Heart right ventricle (tissue), 16 donors: ENCODE data around the gene BTBD19. TPM values are rescaled to one million over a fixed set of nuclear protein-coding genes. Genes with fewer than 3 reads are reported as not detected.

Experiments used
- ATAC-seq, 8 donors: fragments of 200-7000 bp; cut with Tn5 transposase; one replicate each; pipeline ENCODE4 v1.9.1; 2020; ENCODE audit warnings: mild to moderate bottlenecking in 8 of 8, moderate library complexity in 8 of 8, moderate number of reproducible peaks in 1 of 8
- DNase-seq, 2 donors: peaks; one replicate each; pipeline ENCODE4 v3.0.0-alpha.2; 2020
- H3K27ac ChIP-seq, 10 donors: fragments of 200-600 bp; sonication (generic) in 2 of 10; one replicate each; pipeline versions ENCODE4 v1.5.0 to v1.8.0; 2020 to 2022; ENCODE audit warnings: mild to moderate bottlenecking in 3 of 10
- H3K27me3 ChIP-seq, 7 donors: fragments of 200-600 bp; one replicate each; pipeline ENCODE4 v1.8.0; 2021 to 2022; ENCODE audit warnings: mild to moderate bottlenecking in 2 of 7
- H3K36me3 ChIP-seq, 9 donors: fragments of 200-600 bp; sonication (generic) in 1 of 9; one replicate each; pipeline versions ENCODE4 v1.5.0 to v1.8.0; 2020 to 2022; ENCODE audit warnings: mild to moderate bottlenecking in 2 of 9
- H3K4me1 ChIP-seq, 9 donors: fragments of 200-600 bp; sonication (generic) in 1 of 9; one replicate each; pipeline versions ENCODE4 v1.5.0 to v1.8.0; 2020 to 2022; ENCODE audit warnings: mild to moderate bottlenecking in 4 of 9
- H3K4me3 ChIP-seq, 10 donors: fragments of 200-600 bp; sonication (generic) in 2 of 10; one replicate each; pipeline versions ENCODE4 v1.5.0 to v1.8.0; 2020 to 2022; ENCODE audit warnings: mild to moderate bottlenecking in 7 of 10, moderate library complexity in 2 of 10
- H3K9me3 ChIP-seq, 11 donors: fragments of 200-600 bp in 10 of 11; sonication (generic) in 2 of 11; one replicate each; pipeline versions ENCODE4 v1.5.0 to v1.8.0; 2013 to 2022; ENCODE audit warnings: mild to moderate bottlenecking in 2 of 11, control low read depth in 1 of 11, moderate library complexity in 1 of 11
- WGBS, 2 donors: extraction: QIAGEN DNeasy Blood & Tissue Kit; methylation state at CpG; one replicate each; pipeline ENCODE4 v1.1.7; 2013; ENCODE audit warnings: inconsistent platforms in 1 of 2; 5-methylcytosine and 5-hydroxymethylcytosine counted together
- intact Hi-C, 10 donors: fragments of 100-400 bp; cut with DNase I; formaldehyde crosslinking; loops; one replicate each; pipeline versions ENCODE4 v1.11.1 to v1.14.2; 2022
- polyA plus RNA-seq, 2 donors: library from polyadenylated mRNA; stranded (reverse); fragments of 200-250 nt; gene quantifications; one replicate each; pipeline ENCODE4 v1.2.3, GENCODE V29; 2013
- total RNA-seq, 10 donors: library from RNA; stranded (reverse); fragmentation: NEBNext Ultra II Directional in 3 of 10; extraction: Animal tissue kit (Norgen Biotek cat#: 25700) in 3 of 10; gene quantifications; one replicate each; pipeline versions ENCODE4 v1.2.1 to v1.2.4, GENCODE V29; 2021 to 2023
- TF ChIP-seq, protein P1 (sequence below), 9 donors: fragments of 200-600 bp; sonication (generic) in 2 of 9; IDR thresholded peaks; one replicate each; pipeline versions ENCODE4 v1.5.0 to v1.8.0; 2021 to 2022; ENCODE audit warnings: antibody characterized with exemption in 9 of 9, mild to moderate bottlenecking in 5 of 9, moderate library complexity in 1 of 9
- donor health status: Arrhythmogenic right ventricular cardiomyopathy.
- donor health status: ischemic (EF 13 %, LVEDD 7.1; RV severe dilation, severe dysfunction).
- donor health status: healthy with polysubstance abuse.
- donor health status: DM: no; HTN: yes; CAD: no.
- donor health status: DM: no; HTN: no; CAD: no.
- donor health status: ischemic (EF 25% LVEDD 6.9; RV normal size, moderate dysfunction).
- donor health status: ischemic (EF 25% LVEDD 5.7; RV mildly dilated, moderate dysfunction).
- donor health status: healthy.
- donor health status: DM: yes; HTN: yes; CAD: no.
- donor health status: Ischemic cardiomyopathy.
- donor health status: ischemic (EF 35%, LVEDD 5.7; RV mildly dilated, moderate dysfunction).
- donor health status: nonischemic (EF 11% LVEDD 7.7; RV severe dilation, severe dysfunction).
- donor health status: DM: yes; HTN: yes; CAD: no.
- donor health status: PGD.
- donor health status: ischemic (EF 29% LVEDD 5.4; RV normal size, mild dysfunction).
- donor health status: nonischemic (EF 23%, LVEDD 6.1; RV moderate dilation, normal function).

Gene BTBD19
- total and polyA plus RNA-seq, 12 donors, result 1.8 to 12.5 (median 3.2) TPM

DNA sequence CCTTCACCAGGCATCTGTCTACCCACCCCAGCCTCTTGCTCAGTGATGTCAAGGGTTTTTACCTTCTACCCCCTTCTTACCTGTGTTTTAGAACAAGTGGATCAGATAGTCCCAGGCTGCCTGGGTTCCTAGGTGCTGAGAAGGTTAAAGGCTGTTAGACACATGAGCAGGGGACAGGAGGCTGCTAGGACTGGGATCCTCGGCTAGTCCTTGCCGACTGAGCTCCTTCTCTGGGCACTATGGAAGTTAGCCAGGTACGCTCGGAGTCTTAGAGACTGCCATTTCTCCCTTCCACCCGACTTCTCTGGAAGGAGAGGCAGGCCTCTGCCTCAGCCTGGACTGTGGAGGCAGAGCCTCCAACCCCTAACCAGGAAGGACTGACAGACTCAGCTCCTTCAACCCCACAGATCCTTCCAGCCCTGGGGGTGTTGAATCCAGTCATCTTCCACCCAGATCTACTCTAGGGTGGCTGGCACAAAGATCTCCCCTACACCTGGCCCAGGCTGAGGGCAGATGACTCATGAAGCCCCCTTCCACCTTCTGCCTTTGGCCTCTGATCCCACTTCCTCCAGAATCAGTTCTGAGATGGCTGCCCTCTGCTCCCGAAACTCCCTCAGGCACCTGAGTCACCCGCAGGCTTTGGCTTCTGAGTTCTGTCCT lies 1.5 kb upstream of the BTBD19 start, which contains the start of gene DYNLT4:
DYNLT4 (minus strand) TSS at position 648 of the 660 bp plus-strand sequence. CDS start 683 bp downstream, outside the sequence.
- DNase-seq (no peak), ATAC-seq (no peak)
- Histone ChIP-seq H3K27ac (peak within 1 kb of the TSS; percentile 92 to 100 (median 99)), H3K4me1 (peaks cover 61 to 99% (median 92%) of the 10 kb centered on the region in 9 donors), H3K9me3 (no peaks in the 10 kb centered on the region), H3K27me3 (no peaks in the 10 kb centered on the region), H3K4me3 (peak within 1 kb of the TSS in 9 of 10 donors; percentile 4 to 56 (median 47)), H3K36me3 (peaks cover 0 to 48% (median 23%) of the 10 kb centered on the region in 9 donors)
- intact Hi-C loops, result no loop called here
- TF ChIP-seq, protein P1, sequence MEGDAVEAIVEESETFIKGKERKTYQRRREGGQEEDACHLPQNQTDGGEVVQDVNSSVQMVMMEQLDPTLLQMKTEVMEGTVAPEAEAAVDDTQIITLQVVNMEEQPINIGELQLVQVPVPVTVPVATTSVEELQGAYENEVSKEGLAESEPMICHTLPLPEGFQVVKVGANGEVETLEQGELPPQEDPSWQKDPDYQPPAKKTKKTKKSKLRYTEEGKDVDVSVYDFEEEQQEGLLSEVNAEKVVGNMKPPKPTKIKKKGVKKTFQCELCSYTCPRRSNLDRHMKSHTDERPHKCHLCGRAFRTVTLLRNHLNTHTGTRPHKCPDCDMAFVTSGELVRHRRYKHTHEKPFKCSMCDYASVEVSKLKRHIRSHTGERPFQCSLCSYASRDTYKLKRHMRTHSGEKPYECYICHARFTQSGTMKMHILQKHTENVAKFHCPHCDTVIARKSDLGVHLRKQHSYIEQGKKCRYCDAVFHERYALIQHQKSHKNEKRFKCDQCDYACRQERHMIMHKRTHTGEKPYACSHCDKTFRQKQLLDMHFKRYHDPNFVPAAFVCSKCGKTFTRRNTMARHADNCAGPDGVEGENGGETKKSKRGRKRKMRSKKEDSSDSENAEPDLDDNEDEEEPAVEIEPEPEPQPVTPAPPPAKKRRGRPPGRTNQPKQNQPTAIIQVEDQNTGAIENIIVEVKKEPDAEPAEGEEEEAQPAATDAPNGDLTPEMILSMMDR (IDR thresholded peaks at IDR 0.05), result no peak
- WGBS, 2 donors, result 41 to 47% methylated on average over 7 of the region's 7 CpGs

DNA sequence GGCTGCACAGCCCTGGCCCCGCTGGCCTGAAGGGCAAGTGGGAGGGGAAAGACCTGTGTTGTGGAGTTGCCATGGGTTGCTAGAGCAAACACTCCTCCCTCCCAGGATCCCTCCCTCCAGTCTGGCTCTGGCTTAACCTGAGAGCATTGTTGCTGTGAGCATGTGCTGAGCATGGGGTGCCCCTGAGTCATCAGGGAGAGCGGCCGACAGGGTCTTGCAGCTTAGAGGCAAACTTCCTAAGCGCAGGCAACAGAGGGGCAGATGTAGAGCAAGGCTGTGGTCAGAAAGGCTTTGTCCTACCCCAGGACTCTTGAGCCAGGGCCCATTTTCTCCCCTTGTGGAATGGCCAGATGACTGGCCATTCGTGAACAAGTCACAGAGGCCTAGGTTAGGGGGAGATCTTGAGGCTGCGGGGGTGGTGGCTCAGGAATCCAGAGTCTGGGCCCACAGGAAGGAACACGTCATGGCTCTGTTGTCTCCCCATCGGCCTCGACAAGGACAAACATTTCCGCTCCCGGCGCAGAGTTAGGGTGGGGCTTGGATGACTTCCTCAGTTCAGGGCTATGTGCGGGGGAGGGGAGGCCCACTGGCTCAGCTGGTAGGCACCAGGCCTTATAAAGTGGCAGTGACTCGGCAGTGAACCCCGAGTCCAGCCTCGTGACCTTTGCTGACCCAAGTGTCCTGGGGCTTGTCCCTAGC lies 810 bp upstream of the BTBD19 start:
- Histone ChIP-seq H3K4me3 (peak overlapping the region in 8 of 10 donors; percentile 2 to 56 (median 48)), H3K36me3 (peaks cover 0 to 44% (median 23%) of the 10 kb centered on the region in 9 donors), H3K9me3 (no peaks in the 10 kb centered on the region), H3K4me1 (peaks cover 56 to 98% (median 92%) of the 10 kb centered on the region in 9 donors), H3K27me3 (no peaks in the 10 kb centered on the region), H3K27ac (peak overlapping the region; percentile 92 to 100 (median 99))
- peak; percentile 81 to 90 (median 87) for ATAC-seq
- DNase-seq, result peak; percentile 95 to 99
- 8 to 14% methylated on average over 16 of the region's 16 CpGs for WGBS, 2 donors
- intact Hi-C loops, result no loop called here
- TF ChIP-seq, protein P1 (IDR thresholded peaks at IDR 0.05), result no peak

DNA sequence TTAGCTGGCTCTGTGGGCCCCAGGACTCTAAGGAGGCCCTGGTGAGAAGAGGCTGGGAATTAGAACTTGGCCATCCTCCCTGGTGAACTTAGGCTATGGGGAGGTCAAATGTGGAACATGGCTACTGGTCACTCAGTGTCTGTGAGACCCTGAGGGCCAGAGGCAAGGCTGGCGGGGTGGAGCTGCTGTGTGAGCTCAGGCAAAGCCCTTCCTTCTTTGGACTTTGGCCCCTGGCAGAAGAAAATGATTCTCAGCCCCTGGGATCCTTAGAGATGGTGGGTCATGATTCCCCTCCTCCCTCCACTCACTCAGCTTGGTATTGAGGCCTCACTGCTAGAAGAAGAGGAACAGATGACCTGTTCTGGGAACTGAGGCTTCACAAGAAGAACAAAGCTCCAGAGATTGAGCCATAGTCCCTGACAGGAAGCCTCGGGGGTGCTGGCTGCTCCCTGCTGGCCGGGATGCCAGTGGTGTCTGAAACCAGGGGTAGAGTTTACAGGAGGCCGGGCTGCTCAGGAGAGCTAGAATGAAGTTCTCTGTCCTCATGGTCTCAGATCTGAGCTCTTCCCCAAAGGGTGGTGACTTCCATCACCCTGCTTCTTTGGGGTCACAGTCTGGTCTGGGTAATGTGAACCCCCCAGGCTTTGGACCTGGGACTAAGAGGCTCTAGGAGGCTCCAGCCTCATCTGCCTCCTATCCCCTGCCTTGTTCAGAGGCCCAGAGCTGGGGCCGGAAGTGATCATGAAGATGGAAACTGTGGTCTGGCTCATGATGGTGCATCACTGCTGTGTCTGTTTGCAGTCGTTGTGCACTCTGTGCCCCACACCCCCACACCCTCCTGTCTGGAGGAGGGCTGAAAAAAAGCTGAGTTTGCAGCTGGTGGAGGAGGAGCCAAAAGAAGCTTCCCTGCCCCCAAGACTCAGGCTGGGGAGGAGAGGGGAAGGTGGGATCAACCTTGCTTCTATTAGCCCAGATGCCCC lies 905 bp downstream of the BTBD19 start:
- 38 to 49% methylated on average over 6 of the region's 6 CpGs for WGBS, 2 donors
- peak; percentile 55 to 60 for DNase-seq

More for the DNA sequence above, 905 bp downstream of the BTBD19 start:
- Histone ChIP-seq H3K9me3 (no peaks in the 10 kb centered on the region), H3K27me3 (no peaks in the 10 kb centered on the region), H3K36me3 (peaks cover 0 to 37% (median 15%) of the 10 kb centered on the region in 9 donors), H3K27ac (peak overlapping the region; percentile 92 to 100 (median 99)), H3K4me3 (peak overlapping the region in 9 of 10 donors; percentile 12 to 56 (median 47)), H3K4me1 (peaks cover 50 to 95% (median 88%) of the 10 kb centered on the region in 9 donors)
- intact Hi-C loops, result no loop called here
- ATAC-seq, result no peak
- TF ChIP-seq, protein P1 (IDR thresholded peaks at IDR 0.05), result peak in 3 of 9 donors; percentile 20 to 32 (median 26)
